HEK293 (cell line): ENCODE results near the gene ANGPTL2.

ENCODE experiments used
- CTCF ChIP-seq: fragments of 450-650 bp; formaldehyde crosslinking; IDR thresholded peaks from 2 replicates; pipeline ENCODE4 v1.5.1; 2016; ENCODE audit warnings: missing biosample characterization, missing genetic modification characterization
- ELK4 ChIP-seq: IDR thresholded peaks from 2 replicates; pipeline ENCODE4 v1.6.1; 2011; ENCODE audit warnings: mild to moderate bottlenecking, low read depth, low read length, borderline replicate concordance
- HOXA7 ChIP-seq: sonication (generic); formaldehyde crosslinking; IDR thresholded peaks from 2 replicates; pipeline ENCODE4 v1.8.1; 2022; ENCODE audit warnings: missing genetic modification reagents, borderline replicate concordance
- SP3 ChIP-seq: fragments of 450-650 bp; formaldehyde crosslinking; IDR thresholded peaks from 2 replicates; pipeline ENCODE4 v1.5.1; 2016; ENCODE audit warnings: missing biosample characterization, missing genetic modification characterization
- ZNF133 ChIP-seq: fragments of 450-650 bp; formaldehyde crosslinking; IDR thresholded peaks from 2 replicates; pipeline ENCODE4 v1.5.1; 2016; ENCODE audit warnings: missing biosample characterization, missing genetic modification characterization
- ZNF155 ChIP-seq: fragments of 450-650 bp; formaldehyde crosslinking; IDR thresholded peaks from 2 replicates; pipeline ENCODE4 v1.5.1; 2016; ENCODE audit warnings: missing biosample characterization, missing genetic modification characterization
- ZNF202 ChIP-seq: fragments of 450-650 bp; formaldehyde crosslinking; IDR thresholded peaks from 2 replicates; pipeline ENCODE4 v1.5.1; 2016; ENCODE audit warnings: missing biosample characterization, missing genetic modification characterization, borderline replicate concordance
- ZNF394 ChIP-seq: fragments of 450-650 bp; formaldehyde crosslinking; IDR thresholded peaks from 2 replicates; pipeline ENCODE4 v1.5.1; 2016; ENCODE audit warnings: missing biosample characterization, missing genetic modification characterization, mild to moderate bottlenecking, moderate library complexity, borderline replicate concordance
- ZNF558 ChIP-seq: fragments of 450-650 bp; formaldehyde crosslinking; IDR thresholded peaks from 2 replicates; pipeline ENCODE4 v1.5.1; 2016; ENCODE audit warnings: missing biosample characterization, missing genetic modification characterization
- ZNF768 ChIP-seq: fragments of 450-650 bp; formaldehyde crosslinking; IDR thresholded peaks from 2 replicates; pipeline ENCODE4 v1.5.1; 2018; ENCODE audit warnings: missing biosample characterization, mild to moderate bottlenecking, missing genetic modification characterization
- ZSCAN18 ChIP-seq: fragments of 450-650 bp; formaldehyde crosslinking; IDR thresholded peaks from 2 replicates; pipeline ENCODE4 v1.5.1; 2016; ENCODE audit warnings: missing biosample characterization, missing genetic modification characterization

GRCh38 chr9:127056446-127056845, 66.0 kb downstream of the ANGPTL2 start:
- TF ChIP-seq SP3 (tag by site-specific recombination) (no peak), CTCF (tag by site-specific recombination) (no peak), ZNF768 (tag by site-specific recombination) (no peak), ELK4 (no peak), ZNF202 (no peak), ZNF133 (tag by site-specific recombination) (no peak), ZNF558 (tag by site-specific recombination) (no peak), HOXA7 (CRISPR knock-in tag) (no peak), ZNF155 (tag by site-specific recombination) (no peak), ZNF394 (tag by site-specific recombination) (no peak), ZSCAN18 (tag by site-specific recombination) (no peak)
